Keratinocyte (primary cell): ENCODE data around the gene CGB7. TPM values are rescaled to one million over a fixed set of nuclear protein-coding genes. Genes with fewer than 3 reads are reported as not detected.

Experiments
- DNase-seq: peaks from one replicate; pipeline ENCODE4 v3.0.0-alpha.2; 2011; ENCODE audit warnings: low read depth, missing footprints, low spot score
- FAIRE-seq: peaks from 2 replicates; lab custom pipeline; 2011; peaks lifted over from hg19 to GRCh38; lab: Jason Lieb, UNC
- H2AFZ ChIP-seq: 2 replicates; pipeline ENCODE4 v1.6.0; 2012; ENCODE audit warnings: low read length, control low read depth, inconsistent platforms; ENCODE audit not compliant: control insufficient read depth
- H3K27ac ChIP-seq: 2 replicates; pipeline ENCODE4 v1.5.1; 2011; ENCODE audit warnings: low read length; ENCODE audit not compliant: control insufficient read depth, insufficient read depth
- H3K27me3 ChIP-seq: 3 replicates; pipeline ENCODE4 v1.6.0; 2011; ENCODE audit warnings: low read length; ENCODE audit not compliant: control insufficient read depth, insufficient read depth; ENCODE audit errors: extremely low read depth
- H3K36me3 ChIP-seq, 2 experiments: 2 replicates in 1 of 2; 3 replicates in 1 of 2; pipeline ENCODE4 v1.5.1; 2011; ENCODE audit warnings: low read length in 2 of 2, mild to moderate bottlenecking in 1 of 2; ENCODE audit not compliant: control insufficient read depth in 2 of 2, insufficient read depth in 2 of 2; ENCODE audit errors: extremely low read depth in 1 of 2
- H3K4me1 ChIP-seq: 3 replicates; pipeline ENCODE4 v1.5.1; 2011; ENCODE audit warnings: low read length; ENCODE audit not compliant: control insufficient read depth, insufficient read depth; ENCODE audit errors: extremely low read depth
- H3K4me2 ChIP-seq: 3 replicates; pipeline ENCODE4 v1.6.0; 2011; ENCODE audit warnings: low read depth, low read length; ENCODE audit not compliant: control insufficient read depth, insufficient read depth; ENCODE audit errors: extremely low read depth
- H3K4me3 ChIP-seq, 3 experiments: fragments of 200-600 bp in 1 of 3; sonication (generic) in 1 of 3; 2 replicates in 2 of 3; 3 replicates in 1 of 3; pipeline ENCODE4 v1.5.1; 2011 to 2016; ENCODE audit warnings: low read length in 3 of 3, mild to moderate bottlenecking in 3 of 3, control low read depth in 2 of 3, inconsistent platforms in 1 of 3, low read depth in 1 of 3, mixed read lengths in 1 of 3, mixed run types in 1 of 3, moderate library complexity in 1 of 3; ENCODE audit not compliant: control insufficient read depth in 2 of 3, insufficient read depth in 2 of 3; ENCODE audit errors: extremely low read depth in 1 of 3
- H3K79me2 ChIP-seq: 2 replicates; pipeline ENCODE4 v1.6.0; 2012; ENCODE audit warnings: low read length; ENCODE audit not compliant: control insufficient read depth, insufficient read depth
- H3K9ac ChIP-seq: 3 replicates; pipeline ENCODE4 v1.6.0; 2011; ENCODE audit warnings: low read length; ENCODE audit not compliant: control insufficient read depth, insufficient read depth; ENCODE audit errors: extremely low read depth
- H3K9me1 ChIP-seq: 3 replicates; pipeline ENCODE4 v1.6.0; 2011; ENCODE audit warnings: low read length; ENCODE audit not compliant: control insufficient read depth, insufficient read depth; ENCODE audit errors: extremely low read depth
- H3K9me3 ChIP-seq: 2 replicates; pipeline ENCODE4 v1.5.1; 2012; ENCODE audit warnings: low read depth, low read length; ENCODE audit not compliant: control insufficient read depth
- H4K20me1 ChIP-seq: 3 replicates; pipeline ENCODE4 v1.6.0; 2011; ENCODE audit warnings: low read length; ENCODE audit not compliant: control insufficient read depth, insufficient read depth; ENCODE audit errors: extremely low read depth
- EZH2 ChIP-seq: IDR thresholded peaks from one replicate; pipeline ENCODE4 v1.6.1; 2012; ENCODE audit warnings: inconsistent platforms, mild to moderate bottlenecking, low read length, moderate library complexity
- dilution Hi-C: fragments of 300-500 bp; cut with MboI; formaldehyde crosslinking; loops from one replicate; pipeline ENCODE4 v1.7.0; 2020; ENCODE audit warnings: low sequenced_read_pairs; ENCODE audit not compliant: extremely low pct_ligation_motif_present
- polyA plus RNA-seq, 5 experiments: library from polyadenylated mRNA; depleted of rRNA in 3 of 5; stranded (reverse) in 3 of 5; stranded (forward) in 1 of 5; unstranded in 1 of 5; fragments of >200 nt; gene quantifications; 1 replicate in 1 of 5; 2 replicates in 3 of 5; 3 replicates in 1 of 5; pipeline versions ENCODE4 v1.2.1 to v1.2.3, GENCODE V29; 2011 to 2012; ENCODE audit warnings: missing spikeins in 2 of 5, low read depth in 1 of 5, low replicate concordance in 1 of 5
- TF ChIP-seq, protein P1 (sequence below), 3 experiments: IDR thresholded peaks in 1 of 3; conservative IDR thresholded peaks in 1 of 3; optimal IDR thresholded peaks in 1 of 3; 2 replicates in 2 of 3; 3 replicates in 1 of 3; pipeline versions ENCODE3 to v1.5.1; 2011; ENCODE audit warnings: low read length in 3 of 3, mild to moderate bottlenecking in 3 of 3, moderate library complexity in 2 of 3, control low read depth in 1 of 3, inconsistent platforms in 1 of 3; ENCODE audit not compliant: insufficient read depth in 2 of 3; ENCODE audit errors: extremely low read depth in 1 of 3

The CGB7 gene
- polyA plus RNA-seq, 1 donor (not counting 4 experiments of a cell fraction or from before 2014, with no cell fraction given): 0.92 TPM

GRCh38 chr19:49102303-49102702, 44.8 kb upstream of the CGB7 start:
- H2AFZ ChIP-seq: no peak overlapping the region
- H3K27me3 ChIP-seq: no peaks in the 10 kb centered on the region
- no peak overlapping the region for H3K27ac ChIP-seq
- no peak overlapping the region for H3K4me3 ChIP-seq
- DNase-seq (no peak), FAIRE-seq (no peak)
- peaks cover 37% of the 10 kb centered on the region for H3K79me2 ChIP-seq
- H3K9ac ChIP-seq: no peak overlapping the region
- no peaks in the 10 kb centered on the region for H3K9me3 ChIP-seq
- H3K36me3 ChIP-seq: peaks cover 49 to 51% of the 10 kb centered on the region in 2 experiments
- no peak for TF ChIP-seq EZH2
- TF ChIP-seq, protein P1, sequence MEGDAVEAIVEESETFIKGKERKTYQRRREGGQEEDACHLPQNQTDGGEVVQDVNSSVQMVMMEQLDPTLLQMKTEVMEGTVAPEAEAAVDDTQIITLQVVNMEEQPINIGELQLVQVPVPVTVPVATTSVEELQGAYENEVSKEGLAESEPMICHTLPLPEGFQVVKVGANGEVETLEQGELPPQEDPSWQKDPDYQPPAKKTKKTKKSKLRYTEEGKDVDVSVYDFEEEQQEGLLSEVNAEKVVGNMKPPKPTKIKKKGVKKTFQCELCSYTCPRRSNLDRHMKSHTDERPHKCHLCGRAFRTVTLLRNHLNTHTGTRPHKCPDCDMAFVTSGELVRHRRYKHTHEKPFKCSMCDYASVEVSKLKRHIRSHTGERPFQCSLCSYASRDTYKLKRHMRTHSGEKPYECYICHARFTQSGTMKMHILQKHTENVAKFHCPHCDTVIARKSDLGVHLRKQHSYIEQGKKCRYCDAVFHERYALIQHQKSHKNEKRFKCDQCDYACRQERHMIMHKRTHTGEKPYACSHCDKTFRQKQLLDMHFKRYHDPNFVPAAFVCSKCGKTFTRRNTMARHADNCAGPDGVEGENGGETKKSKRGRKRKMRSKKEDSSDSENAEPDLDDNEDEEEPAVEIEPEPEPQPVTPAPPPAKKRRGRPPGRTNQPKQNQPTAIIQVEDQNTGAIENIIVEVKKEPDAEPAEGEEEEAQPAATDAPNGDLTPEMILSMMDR (optimal IDR thresholded peaks at IDR 0.05 in 1 of 3, IDR thresholded peaks at IDR 0.05 in 1 of 3, conservative IDR thresholded peaks at IDR 0.05 in 1 of 3; ENCODE audit: extremely low read depth in 1 of 3, insufficient read depth in 2 of 3, low read length in 3 of 3): no peak
- H3K4me1 ChIP-seq: peaks cover 2% of the 10 kb centered on the region
- H3K9me1 ChIP-seq: no peaks in the 10 kb centered on the region
- peaks cover 34% of the 10 kb centered on the region for H4K20me1 ChIP-seq
- no peak overlapping the region for H3K4me2 ChIP-seq
- dilution Hi-C loops: no loop called here

- no peak for FAIRE-seq
- no peak overlapping the region for H2AFZ ChIP-seq
- no peak for TF ChIP-seq EZH2
- TF ChIP-seq, protein P1 (optimal IDR thresholded peaks at IDR 0.05 in 1 of 3, IDR thresholded peaks at IDR 0.05 in 1 of 3, conservative IDR thresholded peaks at IDR 0.05 in 1 of 3; ENCODE audit: extremely low read depth in 1 of 3, insufficient read depth in 2 of 3, low read length in 3 of 3): no peak
These were observed 43.6 kb upstream of the CGB7 start for GRCh38 chr19:49101160-49101559.

More at GRCh38 chr19:49101160-49101559, 43.6 kb upstream of the CGB7 start:
- Histone ChIP-seq H3K9ac (no peak overlapping the region), H3K4me3 (no peak overlapping the region), H3K27me3 (no peaks in the 10 kb centered on the region), H4K20me1 (peaks cover 23% of the 10 kb centered on the region), H3K79me2 (peaks cover 34% of the 10 kb centered on the region), H3K9me3 (no peaks in the 10 kb centered on the region), H3K36me3 (peaks cover 39 to 47% of the 10 kb centered on the region in 2 experiments), H3K27ac (no peak overlapping the region), H3K4me1 (no peaks in the 10 kb centered on the region), H3K4me2 (no peak overlapping the region), H3K9me1 (no peaks in the 10 kb centered on the region)
- dilution Hi-C loops: no loop called here
- DNase-seq: no peak
